Measurements from ENCODE around the gene ZNF185. TPM values are rescaled to one million over a fixed set of nuclear protein-coding genes. Genes with fewer than 3 reads are reported as not detected.

ZNF185 gene
- total and polyA plus RNA-seq, 2 of the 8 experiments (the other 6 are each of a cell fraction or from before 2014, with no cell fraction given), result 15.6 to 20.1 TPM

- peaks cover 3% of the 10 kb centered on the region; the same call in 1 of the 2 replicates for H3K23me2 ChIP-seq (ENCODE audit: low read depth, low read length)
- TF ChIP-seq YY1 (IDR thresholded peaks at IDR 0.05; ENCODE audit: low read depth, low read length), result no peak
- peaks cover 0 to 14% (median 7%) of the 10 kb centered on the region in 4 experiments; a peak in 4 of 8 replicates for H3K36me3 ChIP-seq (ENCODE audit: control insufficient read depth in 2 of 4, insufficient read depth in 4 of 4, low read length in 3 of 4)
- H2BK20ac ChIP-seq (ENCODE audit: low read length), result no peak overlapping the region
- no peak overlapping the region for H4K5ac ChIP-seq (ENCODE audit: insufficient read length, low read depth, low read length)
- H3K4me2 ChIP-seq (ENCODE audit: insufficient read depth in 1 of 2, low read depth in 2 of 2, low read length in 2 of 2), result no peak overlapping the region
- no peaks in the 10 kb centered on the region for H3K27me3 ChIP-seq (replicated peaks in 1 of 4; ENCODE audit: control insufficient read depth in 3 of 4, extremely low read depth in 1 of 4, insufficient read depth in 3 of 4, low read length in 3 of 4)
- no peak overlapping the region for H3K23ac ChIP-seq (ENCODE audit: insufficient read length)
- no peaks in the 10 kb centered on the region; a peak in 1 of 4 replicates for H3K9me3 ChIP-seq (ENCODE audit: insufficient read depth in 2 of 2, low read depth in 1 of 2, low read length in 1 of 2)
- no peak overlapping the region for H3K27ac ChIP-seq (ENCODE audit: low read depth, low read length)
- no peak overlapping the region for H4K8ac ChIP-seq (ENCODE audit: extremely low read depth, insufficient read depth, low read length)
- no peak for FAIRE-seq
- H2BK12ac ChIP-seq (ENCODE audit: low read depth, low read length), result no peak overlapping the region
- no peaks in the 10 kb centered on the region for H3K4me1 ChIP-seq (replicated peaks in 1 of 4; ENCODE audit: control insufficient read depth in 3 of 4, insufficient read depth in 4 of 4, low read length in 3 of 4)
- ChIA-PET CTCF (ENCODE audit: partially characterized antibody) (interaction anchor here (1.0 to 1.9 kb wide), 4 partner anchors 11 to 42 kb away, joined by 3 to 7 read pairs (median 6); no protein-coding TSS in a partner anchor), POLR2A (ENCODE audit: partially characterized antibody) (interaction anchor here (1.3 to 2.1 kb wide), 4 partner anchors 10 to 52 kb away, joined by 3 to 13 read pairs (median 6); no protein-coding TSS in a partner anchor)
- H2BK120ac ChIP-seq (replicated peaks; ENCODE audit: low read depth, low read length), result no peak overlapping the region
- H3K14ac ChIP-seq (ENCODE audit: insufficient read length), result no peak overlapping the region
- H2AK5ac ChIP-seq (ENCODE audit: low read depth, low read length), result no peak overlapping the region
- H3K18ac ChIP-seq (ENCODE audit: extremely low read depth, low read length), result no peak overlapping the region
- WGBS, 2 experiments (ENCODE audit: extremely low coverage in 1 of 2, insufficient coverage in 1 of 2, insufficient read length in 1 of 2, insufficient replicate concordance in 2 of 2, low coverage in 1 of 2, low lambda C conversion rate in 2 of 2, missing lambda C conversion rate in 1 of 2), result no CpG with 5 or more reads among the region's 2 CpGs
- no peak overlapping the region for H4K91ac ChIP-seq (replicated peaks; ENCODE audit: insufficient read length, low read length)
- no peak overlapping the region for H2BK5ac ChIP-seq (ENCODE audit: low read depth, low read length)
- peaks cover 0 to 4% of the 10 kb centered on the region in 2 experiments for H4K20me1 ChIP-seq (replicated peaks in 1 of 2; ENCODE audit: control insufficient read depth in 1 of 2, insufficient read depth in 2 of 2, low read length in 2 of 2)
- H3K4ac ChIP-seq (replicated peaks; ENCODE audit: insufficient read length, low read depth, low read length), result no peak overlapping the region
- no peak overlapping the region for H3K4me3 ChIP-seq (ENCODE audit: extremely low read depth in 1 of 4, insufficient read depth in 2 of 4, low read depth in 3 of 4, low read length in 4 of 4)
- no peak overlapping the region for H2AFZ ChIP-seq (ENCODE audit: low read length)
- no peak overlapping the region for H2BK15ac ChIP-seq (ENCODE audit: low read length)
- H3K79me2 ChIP-seq (ENCODE audit: control insufficient read depth in 1 of 2, insufficient read depth in 2 of 2, low read length in 2 of 2), result no peaks in the 10 kb centered on the region
- H3K79me1 ChIP-seq (ENCODE audit: low read depth, low read length), result no peaks in the 10 kb centered on the region
- no peak for DNase-seq (ENCODE audit: low read depth in 1 of 2, low spot score in 2 of 2)
- H3K9ac ChIP-seq (replicated peaks in 1 of 4; ENCODE audit: extremely low read depth in 1 of 4, low read depth in 3 of 4, low read length in 3 of 4), result no peak overlapping the region
- no peak overlapping the region for H3K56ac ChIP-seq (replicated peaks; ENCODE audit: insufficient read length, low read depth, low read length)
These were observed 24.5 kb upstream of the ZNF185 start for GRCh38 chrX:152873361-152873760.

All from H1 (cell line).